GM23338 (cell line): ENCODE data around the gene KMT2C.

Experiments used
- CREB1 ChIP-seq: fragments of 250-450 bp; sonication (Bioruptor Pico); IDR thresholded peaks from 2 replicates; pipeline ENCODE4 v1.5.0; 2020; ENCODE audit warnings: low read depth, mild to moderate bottlenecking, moderate library complexity
- POLR2AphosphoS5 ChIP-seq: IDR thresholded peaks from 2 replicates; pipeline ENCODE4 v1.6.1; 2016; ENCODE audit warnings: antibody characterized with exemption, low read depth
- REST ChIP-seq: IDR thresholded peaks from one replicate; pipeline ENCODE4 v1.6.1; 2018; ENCODE audit warnings: antibody characterized with exemption; ENCODE audit not compliant: unreplicated experiment
- TF ChIP-seq, protein P1 (sequence below), 2 experiments: fragments of 200-600 bp in 1 of 2; sonication (generic) in 1 of 2; conservative IDR thresholded peaks; 2 replicates each; pipeline versions ENCODE4 v1.5.1 to v1.6.1; 2016 to 2017; ENCODE audit warnings: antibody characterized with exemption in 2 of 2, low read depth in 2 of 2, mild to moderate bottlenecking in 2 of 2, moderate library complexity in 1 of 2

GRCh38 chr7:152430854-152431253, 4.9 kb downstream of the KMT2C start:
- TF ChIP-seq, protein P1, sequence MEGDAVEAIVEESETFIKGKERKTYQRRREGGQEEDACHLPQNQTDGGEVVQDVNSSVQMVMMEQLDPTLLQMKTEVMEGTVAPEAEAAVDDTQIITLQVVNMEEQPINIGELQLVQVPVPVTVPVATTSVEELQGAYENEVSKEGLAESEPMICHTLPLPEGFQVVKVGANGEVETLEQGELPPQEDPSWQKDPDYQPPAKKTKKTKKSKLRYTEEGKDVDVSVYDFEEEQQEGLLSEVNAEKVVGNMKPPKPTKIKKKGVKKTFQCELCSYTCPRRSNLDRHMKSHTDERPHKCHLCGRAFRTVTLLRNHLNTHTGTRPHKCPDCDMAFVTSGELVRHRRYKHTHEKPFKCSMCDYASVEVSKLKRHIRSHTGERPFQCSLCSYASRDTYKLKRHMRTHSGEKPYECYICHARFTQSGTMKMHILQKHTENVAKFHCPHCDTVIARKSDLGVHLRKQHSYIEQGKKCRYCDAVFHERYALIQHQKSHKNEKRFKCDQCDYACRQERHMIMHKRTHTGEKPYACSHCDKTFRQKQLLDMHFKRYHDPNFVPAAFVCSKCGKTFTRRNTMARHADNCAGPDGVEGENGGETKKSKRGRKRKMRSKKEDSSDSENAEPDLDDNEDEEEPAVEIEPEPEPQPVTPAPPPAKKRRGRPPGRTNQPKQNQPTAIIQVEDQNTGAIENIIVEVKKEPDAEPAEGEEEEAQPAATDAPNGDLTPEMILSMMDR (conservative IDR thresholded peaks at IDR 0.05; ENCODE audit: low read depth in 2 of 2) = no peak
- TF ChIP-seq REST (no peak), POLR2AphosphoS5 (no peak), CREB1 (CRISPR knock-in tag) (no peak)
